CD4-positive, alpha-beta T cell treated with Interleukin-12 subunit alpha and Interleukin-12 subunit beta, for 1 hour (primary cell): ENCODE measurements around the gene PDE8B.

Experiments
- DNase-seq: peaks from one replicate; pipeline ENCODE4 v3.0.0-alpha.2; 2020

Gene PDE8B

GRCh38 chr5:77210091-77210963 is at the start of gene PDE8B:
Gene PDE8B, plus strand, starts transcription at chr5:77210680. Its CDS starts 246 bp downstream, at chr5:77210926.
- no peak for DNase-seq

- DNase-seq, result no peak
These were observed 47.0 kb upstream of the PDE8B start for GRCh38 chr5:77163453-77163852.

- DNase-seq, result no peak
These were observed 43.4 kb upstream of the PDE8B start for GRCh38 chr5:77167063-77167462.

- DNase-seq, result no peak
These were observed 42.8 kb upstream of the PDE8B start for GRCh38 chr5:77167695-77168121.

GRCh38 chr5:77168161-77168878 is 42.2 kb upstream of the PDE8B start:
- DNase-seq, result no peak

DNA sequence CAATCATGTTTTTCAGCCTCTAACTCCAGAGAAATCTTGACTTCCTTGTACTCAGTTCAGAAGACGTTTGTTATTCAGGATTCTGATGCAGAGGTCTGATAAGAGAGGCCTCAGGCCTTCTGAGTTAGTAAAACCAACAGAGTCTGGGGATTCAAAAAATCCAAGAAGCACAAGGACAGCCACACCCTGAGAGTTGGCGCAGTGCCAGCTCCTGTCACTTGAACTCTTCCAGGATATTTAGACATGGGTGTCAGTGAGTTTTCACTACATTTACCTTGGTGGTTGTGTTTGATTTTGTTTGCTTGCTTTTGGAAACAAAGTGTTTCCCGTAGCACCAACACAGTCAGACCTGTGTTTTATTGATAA is 41.6 kb upstream of the PDE8B start:
- DNase-seq, result no peak

DNA sequence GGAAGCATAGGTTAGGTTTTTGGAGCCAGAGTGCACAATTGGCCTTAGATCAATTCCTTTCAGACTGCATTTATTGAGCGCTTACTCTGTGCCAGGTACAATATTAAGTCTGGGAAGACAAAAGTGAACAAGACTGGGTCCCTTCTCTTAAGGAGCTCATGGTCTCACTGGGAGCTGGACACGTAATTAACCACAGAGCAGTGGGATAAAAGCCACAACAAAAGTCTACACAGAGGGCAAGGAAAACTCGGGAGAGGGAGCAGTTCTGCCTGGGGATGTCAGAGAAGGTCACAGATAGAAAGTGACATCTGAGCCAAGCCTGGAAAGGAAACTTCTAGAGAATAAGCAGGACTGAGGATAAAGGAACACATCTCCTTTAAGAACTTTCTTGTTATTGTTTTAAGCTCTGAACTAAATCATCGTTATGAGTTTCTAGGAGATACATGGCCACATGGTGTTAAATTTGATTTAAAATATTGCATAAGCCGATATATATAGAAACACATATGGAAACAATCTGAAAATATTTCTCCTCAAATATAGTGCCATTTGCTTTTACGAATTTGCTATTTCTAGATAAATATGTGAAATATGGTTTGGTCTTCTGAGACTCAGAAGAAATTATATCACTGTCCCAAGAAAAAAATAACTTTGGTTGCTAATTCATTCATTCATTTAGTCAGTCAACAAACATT is 40.1 kb upstream of the PDE8B start:
- no peak for DNase-seq

DNA sequence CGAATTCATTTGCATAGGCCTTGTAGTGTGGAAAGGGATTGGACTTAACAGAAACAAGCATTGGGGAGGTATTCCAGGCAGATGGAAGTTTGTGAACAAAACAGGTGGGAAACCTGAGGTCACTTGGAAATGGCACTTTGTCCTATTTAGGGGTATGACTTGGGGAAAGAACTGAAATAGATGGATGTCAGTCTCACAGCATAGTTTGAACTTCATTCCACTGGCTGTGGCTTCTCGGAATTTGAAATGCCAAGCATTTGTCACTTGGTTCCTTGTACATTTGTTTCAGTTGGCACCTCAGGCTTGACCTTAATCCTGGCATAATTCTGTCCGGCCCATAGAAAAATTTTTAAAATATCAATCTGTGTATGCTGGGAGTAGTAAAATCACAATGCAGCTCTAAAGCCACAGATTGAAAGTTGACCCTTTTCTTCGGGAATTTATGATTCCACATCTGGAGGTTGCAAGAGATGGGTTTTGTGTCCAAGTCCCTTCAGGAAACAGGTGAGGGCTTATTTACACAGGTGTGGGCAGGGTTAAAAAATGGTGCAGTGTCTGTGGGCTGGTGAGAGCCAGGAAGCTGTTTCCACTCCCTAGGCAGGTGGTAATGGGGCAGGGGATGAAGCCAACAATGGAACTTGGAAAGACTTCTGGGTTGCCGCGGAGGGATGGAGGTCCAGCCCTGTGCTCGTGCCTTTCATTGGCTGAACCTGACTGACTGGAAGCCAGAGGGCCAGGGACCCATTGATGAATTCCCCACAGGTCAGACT is 39.2 kb upstream of the PDE8B start:
- DNase-seq, result no peak

DNA sequence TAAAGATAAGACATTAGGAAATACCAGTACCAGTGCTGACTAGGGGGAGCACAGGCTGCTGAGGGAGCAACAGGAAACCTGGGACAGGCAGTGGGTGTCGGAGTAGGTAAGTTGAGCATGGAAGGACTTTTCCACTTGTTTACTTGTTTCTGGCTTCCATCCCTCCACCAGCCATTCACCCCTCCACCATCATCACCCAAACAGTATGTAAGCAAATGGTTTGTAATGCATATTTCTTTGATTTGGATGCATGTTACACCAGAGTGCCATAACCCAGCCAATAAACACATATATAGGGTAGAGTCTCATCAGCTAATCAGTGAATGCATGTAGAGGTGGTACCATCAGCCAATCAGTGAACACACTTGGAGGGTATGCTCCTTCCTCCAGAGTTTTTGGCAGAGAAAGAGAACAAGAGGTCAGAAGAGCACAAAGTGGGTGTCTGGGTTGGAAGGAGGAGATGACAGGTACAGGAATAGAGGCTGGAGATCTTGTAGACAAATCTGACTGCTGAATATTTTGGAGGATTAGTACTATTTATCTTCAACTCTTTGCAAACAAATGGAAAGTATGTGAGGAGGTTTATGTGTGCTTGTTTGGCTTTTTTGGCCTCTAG is 37.7 kb upstream of the PDE8B start:
- no peak for DNase-seq

GRCh38 chr5:77174526-77174925 is 36.0 kb upstream of the PDE8B start:
- no peak for DNase-seq

DNA sequence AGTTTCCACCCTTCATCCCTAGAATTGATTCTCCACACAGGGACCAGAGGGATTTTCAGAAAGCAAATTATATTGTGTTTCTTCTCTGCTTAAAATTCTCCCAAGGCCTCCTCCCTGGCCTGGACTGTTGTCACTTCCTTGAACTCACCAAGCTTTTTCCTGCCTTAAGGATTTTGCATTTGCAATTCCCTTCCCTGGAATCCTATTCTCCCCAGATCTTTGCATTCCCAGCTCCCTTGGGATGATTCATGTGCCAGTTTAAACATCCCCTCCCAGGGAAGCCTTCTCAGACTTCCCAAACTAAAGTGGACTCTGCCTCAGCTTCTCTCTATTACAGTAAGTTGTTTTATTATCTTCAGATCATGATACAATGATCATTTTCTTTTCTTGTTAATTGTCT is 35.2 kb upstream of the PDE8B start:
- DNase-seq, result no peak

DNA sequence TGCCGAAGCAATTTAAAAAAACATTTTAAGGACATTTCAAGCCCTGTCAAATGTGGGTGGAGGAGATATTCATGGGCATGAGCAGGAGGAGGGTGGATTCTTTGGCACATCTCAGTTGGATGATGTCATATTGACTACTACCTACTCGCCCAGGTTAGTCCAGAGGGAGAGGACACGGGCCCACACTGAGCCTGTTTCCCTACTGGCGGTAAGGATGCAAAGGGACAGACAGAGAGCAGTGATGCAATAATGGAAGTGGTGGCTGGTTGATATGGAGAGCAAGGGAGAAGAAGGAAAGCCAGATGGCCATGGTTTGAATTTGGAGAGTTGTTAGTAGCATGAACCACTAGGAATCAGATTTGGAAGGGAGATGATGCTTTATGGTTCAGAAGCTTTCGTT is 34.1 kb upstream of the PDE8B start:
- DNase-seq, result no peak

- no peak for DNase-seq
These were observed 32.9 kb upstream of the PDE8B start for GRCh38 chr5:77177576-77177975.

- DNase-seq, result no peak
These were observed 30.1 kb upstream of the PDE8B start for GRCh38 chr5:77180167-77181081.

DNA sequence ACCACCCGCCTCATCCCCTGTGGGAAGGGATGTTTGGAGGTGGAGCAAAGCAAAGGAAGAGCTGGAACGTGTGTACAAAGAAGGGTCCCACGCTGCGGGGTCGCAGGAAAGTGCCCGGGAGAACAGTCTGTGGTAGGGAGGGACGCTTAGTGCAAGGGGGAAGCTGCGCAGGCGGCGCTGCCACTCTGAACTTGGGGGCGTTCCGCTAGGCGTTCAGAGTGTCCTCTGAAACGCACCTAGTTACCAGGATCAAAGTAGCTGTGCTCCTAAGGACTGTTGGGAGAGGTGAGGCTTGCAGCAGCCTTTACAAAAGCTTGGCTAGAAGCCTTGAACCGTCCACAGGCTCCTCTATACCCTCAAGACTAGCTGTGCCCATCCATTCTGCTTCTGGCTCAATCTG is 29.3 kb upstream of the PDE8B start:
- DNase-seq, result no peak

GRCh38 chr5:77181596-77182304 is 28.7 kb upstream of the PDE8B start:
- no peak for DNase-seq

DNA sequence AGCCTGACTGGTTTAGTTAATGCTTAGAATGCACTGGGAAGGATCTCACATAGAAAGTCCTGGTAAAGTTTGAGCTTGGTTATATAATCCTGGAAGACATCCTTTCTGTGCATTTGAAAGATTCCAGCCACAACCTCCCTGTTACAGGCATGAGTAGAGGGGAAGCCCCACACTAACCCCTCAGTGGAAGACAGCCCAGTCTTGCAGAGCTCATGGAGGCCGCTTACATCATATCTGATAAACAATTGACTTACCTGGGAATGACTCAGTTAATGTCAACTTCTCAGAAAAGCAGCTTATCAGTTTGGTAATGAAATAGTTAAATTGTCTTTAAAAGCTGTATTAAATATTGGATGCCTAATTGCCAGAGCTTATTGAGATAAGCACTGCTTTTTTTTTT is 28.1 kb upstream of the PDE8B start:
- no peak for DNase-seq

GRCh38 chr5:77186652-77187370 is 23.7 kb upstream of the PDE8B start:
- no peak for DNase-seq

DNA sequence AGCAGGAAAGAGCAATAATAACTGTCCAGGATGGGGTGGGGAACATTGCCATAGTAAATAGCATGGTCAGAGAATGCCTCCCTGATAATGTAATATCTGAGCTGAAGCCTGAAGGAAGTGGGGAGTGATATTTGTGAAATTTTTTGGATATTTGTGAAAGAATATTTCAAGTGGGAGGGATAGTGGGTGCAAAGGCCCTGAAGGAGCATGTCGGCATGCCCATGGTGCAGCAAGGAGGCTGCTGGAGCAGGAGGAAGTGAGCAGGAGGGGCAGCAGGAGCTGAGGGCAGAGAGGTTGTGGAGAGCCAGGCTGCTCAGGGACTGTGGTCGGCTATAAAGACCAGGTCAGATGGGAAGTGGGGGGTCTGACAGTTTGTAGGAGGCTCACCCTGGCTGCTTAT is 21.1 kb upstream of the PDE8B start:
- no peak for DNase-seq
